CD4-positive, alpha-beta T cell (primary cell): ENCODE measurements around the gene FCGR3B. TPM values are rescaled to one million over a fixed set of nuclear protein-coding genes. Genes with fewer than 3 reads are reported as not detected.
"Not testable (repeated sequence)": the region's sequence is repeated elsewhere in the genome, so short reads cannot be mapped to it uniquely, and the experiment has no call there.

ENCODE experiments used
- ATAC-seq: fragments of 200-7000 bp; cut with Tn5 transposase; one replicate; pipeline ENCODE4 v1.10.0; 2022; ENCODE audit warnings: mild to moderate bottlenecking; ENCODE audit not compliant: poor library complexity
- CTCF ChIA-PET: fragments of 350-600 bp; sonication (Branson Sonifier 250); formaldehyde crosslinking; loops from one replicate; lab custom pipeline; 2021; ENCODE audit warnings: antibody characterized with exemption, inconsistent platforms; lab: Charles Lee
- POLR2A ChIA-PET: fragments of 350-600 bp; sonication (Branson Sonifier 250); formaldehyde crosslinking; loops from one replicate; lab custom pipeline; 2021; ENCODE audit warnings: antibody characterized with exemption, inconsistent platforms; lab: Charles Lee
- DNase-seq, 14 experiments: peaks; one replicate each; pipeline ENCODE4 v3.0.0-alpha.2; 2013 to 2020; ENCODE audit warnings: mixed read lengths in 2 of 14
- H3K27ac ChIP-seq, 2 donors: one replicate each; pipeline versions ENCODE4 v1.5.1 to v1.7.0; 2013; ENCODE audit warnings: low read length in 2 of 2, low read depth in 1 of 2, mild to moderate bottlenecking in 1 of 2
- H3K27me3 ChIP-seq, 2 experiments: 1 replicate in 1 of 2; 2 replicates in 1 of 2; pipeline versions ENCODE4 v1.6.1 to v1.7.0; 2013; ENCODE audit warnings: low read length in 2 of 2, control low read depth in 1 of 2, mild to moderate bottlenecking in 1 of 2, moderate library complexity in 1 of 2; ENCODE audit not compliant: insufficient read depth in 2 of 2, control insufficient read depth in 1 of 2
- H3K36me3 ChIP-seq: one replicate; pipeline ENCODE4 v1.6.1; 2013; ENCODE audit warnings: low read length, control low read depth; ENCODE audit not compliant: insufficient read depth
- H3K4me1 ChIP-seq: one replicate; pipeline ENCODE4 v1.6.1; 2013; ENCODE audit warnings: low read length, control low read depth; ENCODE audit not compliant: insufficient read depth
- H3K4me3 ChIP-seq: one replicate; pipeline ENCODE4 v1.5.1; 2013; ENCODE audit warnings: mild to moderate bottlenecking, low read length, moderate library complexity
- H3K9me3 ChIP-seq, 2 experiments: 1 replicate in 1 of 2; 2 replicates in 1 of 2; pipeline versions ENCODE4 v1.6.1 to v1.7.0; 2013; ENCODE audit warnings: low read length in 2 of 2, mild to moderate bottlenecking in 2 of 2, control low read depth in 1 of 2, moderate library complexity in 1 of 2; ENCODE audit not compliant: control insufficient read depth in 1 of 2, insufficient read depth in 1 of 2
- H3K27ac Mint-ChIP-seq: one replicate; pipeline ENCODE4 v1.8.0; 2020; ENCODE audit warnings: mixed read lengths
- H3K27me3 Mint-ChIP-seq: one replicate; pipeline ENCODE4 v1.8.0; 2021; ENCODE audit warnings: mixed read lengths
- H3K36me3 Mint-ChIP-seq: one replicate; pipeline ENCODE4 v1.8.0; 2021; ENCODE audit warnings: low read depth, mixed read lengths
- H3K4me1 Mint-ChIP-seq: one replicate; pipeline ENCODE4 v1.8.0; 2021; ENCODE audit warnings: low read depth, mixed read lengths
- H3K4me3 Mint-ChIP-seq: one replicate; pipeline ENCODE4 v1.8.0; 2020; ENCODE audit warnings: mild to moderate bottlenecking, mixed read lengths
- H3K9me3 Mint-ChIP-seq: one replicate; pipeline ENCODE4 v1.8.0; 2020; ENCODE audit warnings: mixed read lengths
- intact Hi-C, 2 experiments: fragments of 100-400 bp; cut with DNase I in 1 of 2; cut with micrococcal nuclease in 1 of 2; formaldehyde crosslinking; loops; one replicate each; pipeline versions ENCODE4 v1.15.1 to v1.9.0; 2023 to 2025; cut with DNase I, micrococcal nuclease
- total RNA-seq, 174 experiments: library from RNA in 2 of 174; stranded (reverse) in 2 of 174; gene quantifications; one replicate each; pipeline ENCODE4 v1.2.3 and lab custom pipeline; 2021 to 2026

FCGR3B gene
- total RNA-seq, 2 experiments from 2014 or later: not detected

DNA sequence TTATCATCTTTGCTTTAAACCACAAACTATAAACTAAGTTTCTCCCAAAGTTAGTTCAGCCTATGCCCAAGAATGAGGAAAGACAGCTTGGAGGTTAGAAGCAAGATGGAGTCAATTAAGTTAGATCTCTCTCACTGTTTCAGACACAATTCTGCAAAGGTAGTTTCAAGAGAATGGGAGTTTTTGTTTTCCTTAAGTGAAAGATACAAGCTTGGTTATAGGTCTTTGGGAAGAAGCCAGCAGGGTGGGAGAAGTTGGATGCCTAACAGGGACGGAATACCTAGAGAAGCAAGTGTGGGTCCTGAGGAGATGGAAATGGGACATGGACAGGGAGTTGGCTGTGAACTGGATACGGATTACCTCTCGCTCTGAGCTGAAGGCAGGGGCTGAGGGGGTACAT, 6.0 kb upstream of the FCGR3B start:
- H3K4me3 Mint-ChIP-seq, H3K4me3 ChIP-seq, H3K9me3 Mint-ChIP-seq, H3K9me3 ChIP-seq, H3K27ac ChIP-seq, ATAC-seq, POLR2A ChIA-PET, H3K4me1 Mint-ChIP-seq, H3K27me3 ChIP-seq, H3K36me3 ChIP-seq, H3K36me3 Mint-ChIP-seq, intact Hi-C loops, DNase-seq, H3K27me3 Mint-ChIP-seq, H3K27ac Mint-ChIP-seq, H3K4me1 ChIP-seq: not testable (repeated sequence)
- CTCF ChIA-PET: interaction anchor here (1.1 kb wide), 1 partner anchor 11 kb away, joined by 3 read pairs; no protein-coding TSS in a partner anchor

- CTCF ChIA-PET, ATAC-seq, H3K27ac Mint-ChIP-seq, H3K4me1 Mint-ChIP-seq, POLR2A ChIA-PET, H3K4me3 ChIP-seq, H3K36me3 Mint-ChIP-seq, DNase-seq, H3K27me3 Mint-ChIP-seq, H3K9me3 Mint-ChIP-seq, H3K27ac ChIP-seq, H3K9me3 ChIP-seq, H3K4me1 ChIP-seq, intact Hi-C loops, H3K4me3 Mint-ChIP-seq, H3K36me3 ChIP-seq, H3K27me3 ChIP-seq: not testable (repeated sequence)
Measured at GRCh38 chr1:161636189-161636782, 5.3 kb upstream of the FCGR3B start.

DNA sequence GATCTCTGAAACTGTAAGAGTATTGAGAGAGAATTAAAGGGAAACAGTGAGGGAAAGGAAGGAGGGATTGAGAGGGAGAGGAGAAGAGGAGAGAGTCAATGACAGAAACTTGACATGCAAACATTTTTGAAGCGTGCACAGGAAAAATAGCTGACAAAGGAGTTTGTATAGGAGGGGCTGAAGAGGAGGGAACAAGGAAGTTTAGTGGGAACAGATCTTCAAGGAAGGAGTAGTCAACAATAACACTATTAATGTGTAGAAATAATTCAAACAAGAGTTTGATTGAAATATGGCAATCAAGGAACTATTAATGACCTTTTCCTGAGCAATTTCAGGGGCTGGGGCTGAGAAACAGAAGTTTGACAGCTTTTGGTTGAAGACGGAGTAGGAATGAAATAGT, 4.0 kb upstream of the FCGR3B start:
- POLR2A ChIA-PET, CTCF ChIA-PET: not testable (repeated sequence)

GRCh38 chr1:161630128-161630742, 741 bp downstream of the FCGR3B start:
- CTCF ChIA-PET, POLR2A ChIA-PET, H3K4me1 Mint-ChIP-seq, intact Hi-C loops, DNase-seq, H3K27ac ChIP-seq, H3K27ac Mint-ChIP-seq, H3K9me3 Mint-ChIP-seq, H3K36me3 ChIP-seq, H3K4me3 Mint-ChIP-seq, ATAC-seq, H3K9me3 ChIP-seq, H3K4me1 ChIP-seq, H3K36me3 Mint-ChIP-seq, H3K27me3 Mint-ChIP-seq, H3K27me3 ChIP-seq, H3K4me3 ChIP-seq: not testable (repeated sequence)

More for the DNA sequence above, 4.0 kb upstream of the FCGR3B start:
- H3K36me3 Mint-ChIP-seq, H3K4me3 ChIP-seq, H3K9me3 Mint-ChIP-seq, H3K4me3 Mint-ChIP-seq, H3K27ac Mint-ChIP-seq, H3K36me3 ChIP-seq, H3K9me3 ChIP-seq, DNase-seq, H3K27me3 ChIP-seq, H3K27ac ChIP-seq, H3K4me1 ChIP-seq, ATAC-seq, H3K4me1 Mint-ChIP-seq, H3K27me3 Mint-ChIP-seq, intact Hi-C loops: not testable (repeated sequence)

DNA sequence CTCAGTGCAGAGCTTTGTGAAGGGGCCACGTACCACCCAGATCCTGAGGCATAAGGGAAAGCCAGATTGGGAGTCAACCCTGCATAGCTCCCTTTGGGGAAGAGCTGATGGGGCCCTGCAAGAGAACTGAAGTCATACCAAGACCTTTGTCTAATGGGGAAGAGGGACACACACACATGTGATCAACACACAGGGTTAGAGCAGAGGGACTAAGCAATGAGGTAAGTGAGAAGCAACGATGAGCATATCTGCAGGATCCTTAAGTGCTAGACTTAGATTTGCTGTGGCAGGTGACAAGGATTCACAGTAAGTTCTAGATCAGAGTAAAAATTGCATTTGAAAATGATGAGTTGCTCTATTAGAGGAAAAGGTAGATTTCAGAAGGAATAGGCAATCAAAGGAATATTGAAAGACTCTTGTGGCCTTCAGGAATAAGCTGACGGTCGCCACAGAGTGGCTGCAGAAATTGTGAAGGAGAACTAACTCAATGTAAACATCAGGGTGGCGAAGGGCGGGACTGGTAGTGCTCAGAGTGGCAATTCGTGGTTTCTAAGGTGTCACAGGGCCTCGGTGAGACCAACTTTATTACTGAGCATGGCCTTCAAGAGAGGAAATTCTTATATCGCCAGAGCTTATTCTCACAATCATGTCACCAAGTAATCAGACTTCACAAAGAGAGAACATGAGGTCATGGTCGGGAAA, 4.4 kb downstream of the FCGR3B start:
- peaks cover 24% of the 10 kb centered on the region for H3K4me1 ChIP-seq
- peak in 2 of 14 experiments; percentile 17 to 63 for DNase-seq
- H3K36me3 ChIP-seq, H3K27me3 Mint-ChIP-seq, H3K9me3 Mint-ChIP-seq, POLR2A ChIA-PET, H3K4me3 Mint-ChIP-seq, H3K27ac Mint-ChIP-seq, H3K4me3 ChIP-seq, H3K27me3 ChIP-seq, H3K9me3 ChIP-seq, intact Hi-C loops, CTCF ChIA-PET, ATAC-seq, H3K27ac ChIP-seq, H3K36me3 Mint-ChIP-seq: not testable (repeated sequence)
- H3K4me1 Mint-ChIP-seq: peaks cover 30% of the 10 kb centered on the region

DNA sequence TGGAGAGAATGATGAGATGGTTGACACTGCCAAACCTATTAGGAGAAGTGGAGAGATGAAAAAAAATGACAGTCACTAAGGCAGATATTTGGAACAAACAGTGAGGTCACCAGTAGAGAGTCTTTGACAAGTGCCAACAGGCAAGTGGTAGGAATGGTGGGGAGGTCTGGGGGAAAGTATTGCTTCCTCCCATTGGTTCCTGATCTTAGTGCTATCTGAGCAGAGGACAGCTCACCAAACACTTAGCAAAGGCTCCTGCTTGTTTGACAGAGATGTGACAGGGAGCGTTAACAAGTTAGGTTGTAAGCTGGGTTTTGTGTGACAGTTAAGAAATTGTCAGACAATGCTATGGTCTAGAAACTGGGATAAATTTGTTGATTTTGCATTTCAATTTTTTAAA, 6.4 kb downstream of the FCGR3B start:
- peaks cover 13% of the 10 kb centered on the region for H3K36me3 Mint-ChIP-seq
- POLR2A ChIA-PET: interaction anchor here (0.7 kb wide), 1 partner anchor 1649 kb away, joined by 3 read pairs; no protein-coding TSS in a partner anchor
- H3K27ac ChIP-seq, H3K9me3 Mint-ChIP-seq, DNase-seq, H3K27me3 ChIP-seq, H3K4me3 ChIP-seq, H3K27ac Mint-ChIP-seq, H3K9me3 ChIP-seq, H3K36me3 ChIP-seq, H3K4me3 Mint-ChIP-seq, ATAC-seq, CTCF ChIA-PET: not testable (repeated sequence)
- peaks cover 44% of the 10 kb centered on the region for H3K4me1 Mint-ChIP-seq
- intact Hi-C loops: loop anchor here in 1 of 2 experiments (5.0 kb wide), 1 partner anchor 92 kb away; no protein-coding TSS in a partner anchor
- H3K27me3 Mint-ChIP-seq: peaks cover 15% of the 10 kb centered on the region
- H3K4me1 ChIP-seq: peaks cover 29% of the 10 kb centered on the region
